Measurements from ENCODE around the gene IKZF4.

IKZF4 gene

DNA sequence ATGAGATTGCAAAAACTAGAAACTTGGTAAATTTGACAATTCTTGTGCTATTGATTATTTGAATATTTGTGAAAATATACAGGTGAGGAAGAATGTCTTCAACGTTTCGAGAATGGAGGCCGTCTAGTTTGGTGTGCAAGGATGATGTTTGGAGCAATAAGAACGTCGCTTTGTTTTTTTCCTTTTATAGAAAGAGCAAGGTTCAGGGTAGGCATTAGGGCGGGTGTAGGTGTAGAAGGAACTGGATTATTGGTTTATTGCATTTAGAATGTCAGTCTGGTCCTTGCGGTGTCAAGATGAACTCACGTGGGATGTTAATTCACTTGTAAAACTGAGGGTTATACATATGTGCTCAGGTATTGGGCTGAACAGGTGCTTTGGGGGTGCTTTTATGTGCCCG, 22.0 kb downstream of the IKZF4 start (continued):
- TF ChIP-seq, protein P1, sequence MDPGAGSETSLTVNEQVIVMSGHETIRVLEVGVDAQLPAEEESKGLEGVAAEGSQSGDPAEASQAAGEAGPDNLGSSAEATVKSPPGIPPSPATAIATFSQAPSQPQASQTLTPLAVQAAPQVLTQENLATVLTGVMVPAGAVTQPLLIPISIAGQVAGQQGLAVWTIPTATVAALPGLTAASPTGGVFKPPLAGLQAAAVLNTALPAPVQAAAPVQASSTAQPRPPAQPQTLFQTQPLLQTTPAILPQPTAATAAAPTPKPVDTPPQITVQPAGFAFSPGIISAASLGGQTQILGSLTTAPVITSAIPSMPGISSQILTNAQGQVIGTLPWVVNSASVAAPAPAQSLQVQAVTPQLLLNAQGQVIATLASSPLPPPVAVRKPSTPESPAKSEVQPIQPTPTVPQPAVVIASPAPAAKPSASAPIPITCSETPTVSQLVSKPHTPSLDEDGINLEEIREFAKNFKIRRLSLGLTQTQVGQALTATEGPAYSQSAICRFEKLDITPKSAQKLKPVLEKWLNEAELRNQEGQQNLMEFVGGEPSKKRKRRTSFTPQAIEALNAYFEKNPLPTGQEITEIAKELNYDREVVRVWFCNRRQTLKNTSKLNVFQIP (CRISPR knock-in tag; IDR thresholded peaks at IDR 0.05; ENCODE audit: borderline replicate concordance, low read depth): no peak
- TF ChIP-seq PPARA (CRISPR knock-in tag; IDR thresholded peaks at IDR 0.05; ENCODE audit: borderline replicate concordance): no peak
- no peak for TF ChIP-seq GLIS3 (CRISPR knock-in tag; IDR thresholded peaks at IDR 0.05)
- TF ChIP-seq, protein P2, sequence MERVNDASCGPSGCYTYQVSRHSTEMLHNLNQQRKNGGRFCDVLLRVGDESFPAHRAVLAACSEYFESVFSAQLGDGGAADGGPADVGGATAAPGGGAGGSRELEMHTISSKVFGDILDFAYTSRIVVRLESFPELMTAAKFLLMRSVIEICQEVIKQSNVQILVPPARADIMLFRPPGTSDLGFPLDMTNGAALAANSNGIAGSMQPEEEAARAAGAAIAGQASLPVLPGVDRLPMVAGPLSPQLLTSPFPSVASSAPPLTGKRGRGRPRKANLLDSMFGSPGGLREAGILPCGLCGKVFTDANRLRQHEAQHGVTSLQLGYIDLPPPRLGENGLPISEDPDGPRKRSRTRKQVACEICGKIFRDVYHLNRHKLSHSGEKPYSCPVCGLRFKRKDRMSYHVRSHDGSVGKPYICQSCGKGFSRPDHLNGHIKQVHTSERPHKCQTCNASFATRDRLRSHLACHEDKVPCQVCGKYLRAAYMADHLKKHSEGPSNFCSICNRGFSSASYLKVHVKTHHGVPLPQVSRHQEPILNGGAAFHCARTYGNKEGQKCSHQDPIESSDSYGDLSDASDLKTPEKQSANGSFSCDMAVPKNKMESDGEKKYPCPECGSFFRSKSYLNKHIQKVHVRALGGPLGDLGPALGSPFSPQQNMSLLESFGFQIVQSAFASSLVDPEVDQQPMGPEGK (CRISPR knock-in tag; IDR thresholded peaks at IDR 0.05; ENCODE audit: borderline replicate concordance): no peak
- no peak for TF ChIP-seq OSR1 (CRISPR knock-in tag; IDR thresholded peaks at IDR 0.05)
- no peak for TF ChIP-seq ZNF70 (CRISPR knock-in tag; IDR thresholded peaks at IDR 0.05)
- TF ChIP-seq ZFP30 (CRISPR knock-in tag; IDR thresholded peaks at IDR 0.05): no peak

DNA sequence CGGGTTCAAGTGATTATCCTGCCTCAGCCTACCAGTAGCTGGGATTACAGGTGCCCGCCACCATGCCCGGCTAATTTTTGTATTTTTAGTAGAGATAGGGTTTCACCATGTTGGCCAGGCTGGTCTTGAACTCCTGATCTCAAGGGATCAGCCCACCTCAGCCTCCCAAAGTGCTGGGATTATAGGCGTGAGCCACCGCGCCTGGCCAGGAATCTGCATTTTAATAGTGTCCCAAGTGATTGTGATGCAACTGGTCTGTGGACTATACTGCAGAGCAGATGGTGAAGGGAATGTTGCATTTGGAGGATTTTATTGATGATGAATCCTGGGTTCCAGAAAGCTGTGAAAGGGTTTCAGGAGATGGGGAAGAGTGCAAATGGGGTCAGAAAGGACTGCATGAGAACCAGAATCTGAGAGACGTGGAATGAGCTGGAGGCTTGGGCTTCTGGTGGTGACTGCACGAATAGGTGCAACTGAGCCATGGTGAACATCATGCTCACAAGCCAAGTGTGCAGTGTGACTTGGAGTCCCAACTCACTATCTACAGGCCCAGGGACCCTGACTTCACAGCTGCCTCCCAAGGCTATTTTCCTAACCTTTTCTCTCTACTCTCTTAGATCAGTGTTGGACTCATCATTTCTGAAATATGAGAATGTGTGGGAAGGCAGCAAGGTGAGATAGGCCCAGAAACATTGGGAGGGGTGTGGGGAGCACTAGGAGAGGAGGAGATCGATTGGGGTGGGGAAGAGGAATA, 25.4 kb downstream of the IKZF4 start:
- no peak; the same call in 2 of the 3 replicates for ATAC-seq
- TF ChIP-seq, protein P2 (CRISPR knock-in tag; IDR thresholded peaks at IDR 0.05; ENCODE audit: borderline replicate concordance): no peak
- TF ChIP-seq ZNF70 (CRISPR knock-in tag; IDR thresholded peaks at IDR 0.05) (no peak), BACH2 (CRISPR knock-in tag; IDR thresholded peaks at IDR 0.05; ENCODE audit: borderline replicate concordance) (no peak), ZNF565 (CRISPR knock-in tag; conservative IDR thresholded peaks at IDR 0.05; ENCODE audit: low read depth) (no peak), ISL1 (CRISPR knock-in tag; IDR thresholded peaks at IDR 0.05) (no peak), CSDC2 (CRISPR knock-in tag; IDR thresholded peaks at IDR 0.05) (no peak), TOX (CRISPR knock-in tag; IDR thresholded peaks at IDR 0.05; ENCODE audit: borderline replicate concordance) (no peak), GLIS3 (CRISPR knock-in tag; IDR thresholded peaks at IDR 0.05) (no peak), ESRRG (CRISPR knock-in tag; IDR thresholded peaks at IDR 0.05) (no peak), ZNF8 (CRISPR knock-in tag; IDR thresholded peaks at IDR 0.05) (no peak), ZC3H10 (CRISPR knock-in tag; IDR thresholded peaks at IDR 0.05) (no peak), RARB (CRISPR knock-in tag; IDR thresholded peaks at IDR 0.05) (no peak), PPARA (CRISPR knock-in tag; IDR thresholded peaks at IDR 0.05; ENCODE audit: borderline replicate concordance) (no peak)
- TF ChIP-seq, protein P1 (CRISPR knock-in tag; IDR thresholded peaks at IDR 0.05; ENCODE audit: borderline replicate concordance, low read depth): no peak
- TF ChIP-seq, protein P3, sequence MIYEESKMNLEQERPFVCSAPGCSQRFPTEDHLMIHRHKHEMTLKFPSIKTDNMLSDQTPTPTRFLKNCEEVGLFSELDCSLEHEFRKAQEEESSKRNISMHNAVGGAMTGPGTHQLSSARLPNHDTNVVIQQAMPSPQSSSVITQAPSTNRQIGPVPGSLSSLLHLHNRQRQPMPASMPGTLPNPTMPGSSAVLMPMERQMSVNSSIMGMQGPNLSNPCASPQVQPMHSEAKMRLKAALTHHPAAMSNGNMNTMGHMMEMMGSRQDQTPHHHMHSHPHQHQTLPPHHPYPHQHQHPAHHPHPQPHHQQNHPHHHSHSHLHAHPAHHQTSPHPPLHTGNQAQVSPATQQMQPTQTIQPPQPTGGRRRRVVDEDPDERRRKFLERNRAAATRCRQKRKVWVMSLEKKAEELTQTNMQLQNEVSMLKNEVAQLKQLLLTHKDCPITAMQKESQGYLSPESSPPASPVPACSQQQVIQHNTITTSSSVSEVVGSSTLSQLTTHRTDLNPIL (CRISPR knock-in tag; IDR thresholded peaks at IDR 0.05; ENCODE audit: low read depth): no peak
- TF ChIP-seq, protein P4, sequence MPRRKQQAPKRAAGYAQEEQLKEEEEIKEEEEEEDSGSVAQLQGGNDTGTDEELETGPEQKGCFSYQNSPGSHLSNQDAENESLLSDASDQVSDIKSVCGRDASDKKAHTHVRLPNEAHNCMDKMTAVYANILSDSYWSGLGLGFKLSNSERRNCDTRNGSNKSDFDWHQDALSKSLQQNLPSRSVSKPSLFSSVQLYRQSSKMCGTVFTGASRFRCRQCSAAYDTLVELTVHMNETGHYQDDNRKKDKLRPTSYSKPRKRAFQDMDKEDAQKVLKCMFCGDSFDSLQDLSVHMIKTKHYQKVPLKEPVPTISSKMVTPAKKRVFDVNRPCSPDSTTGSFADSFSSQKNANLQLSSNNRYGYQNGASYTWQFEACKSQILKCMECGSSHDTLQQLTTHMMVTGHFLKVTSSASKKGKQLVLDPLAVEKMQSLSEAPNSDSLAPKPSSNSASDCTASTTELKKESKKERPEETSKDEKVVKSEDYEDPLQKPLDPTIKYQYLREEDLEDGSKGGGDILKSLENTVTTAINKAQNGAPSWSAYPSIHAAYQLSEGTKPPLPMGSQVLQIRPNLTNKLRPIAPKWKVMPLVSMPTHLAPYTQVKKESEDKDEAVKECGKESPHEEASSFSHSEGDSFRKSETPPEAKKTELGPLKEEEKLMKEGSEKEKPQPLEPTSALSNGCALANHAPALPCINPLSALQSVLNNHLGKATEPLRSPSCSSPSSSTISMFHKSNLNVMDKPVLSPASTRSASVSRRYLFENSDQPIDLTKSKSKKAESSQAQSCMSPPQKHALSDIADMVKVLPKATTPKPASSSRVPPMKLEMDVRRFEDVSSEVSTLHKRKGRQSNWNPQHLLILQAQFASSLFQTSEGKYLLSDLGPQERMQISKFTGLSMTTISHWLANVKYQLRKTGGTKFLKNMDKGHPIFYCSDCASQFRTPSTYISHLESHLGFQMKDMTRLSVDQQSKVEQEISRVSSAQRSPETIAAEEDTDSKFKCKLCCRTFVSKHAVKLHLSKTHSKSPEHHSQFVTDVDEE (CRISPR knock-in tag; IDR thresholded peaks at IDR 0.05): no peak

Data from SK-N-SH treated with all-trans-retinoic acid at 6 μM for 48 hours (cell line).